ENCODE measurements around the gene MYO1G.
"Not testable (repeated sequence)": the region's sequence is repeated elsewhere in the genome, so short reads cannot be mapped to it uniquely, and the experiment has no call there.

The MYO1G gene

DNA sequence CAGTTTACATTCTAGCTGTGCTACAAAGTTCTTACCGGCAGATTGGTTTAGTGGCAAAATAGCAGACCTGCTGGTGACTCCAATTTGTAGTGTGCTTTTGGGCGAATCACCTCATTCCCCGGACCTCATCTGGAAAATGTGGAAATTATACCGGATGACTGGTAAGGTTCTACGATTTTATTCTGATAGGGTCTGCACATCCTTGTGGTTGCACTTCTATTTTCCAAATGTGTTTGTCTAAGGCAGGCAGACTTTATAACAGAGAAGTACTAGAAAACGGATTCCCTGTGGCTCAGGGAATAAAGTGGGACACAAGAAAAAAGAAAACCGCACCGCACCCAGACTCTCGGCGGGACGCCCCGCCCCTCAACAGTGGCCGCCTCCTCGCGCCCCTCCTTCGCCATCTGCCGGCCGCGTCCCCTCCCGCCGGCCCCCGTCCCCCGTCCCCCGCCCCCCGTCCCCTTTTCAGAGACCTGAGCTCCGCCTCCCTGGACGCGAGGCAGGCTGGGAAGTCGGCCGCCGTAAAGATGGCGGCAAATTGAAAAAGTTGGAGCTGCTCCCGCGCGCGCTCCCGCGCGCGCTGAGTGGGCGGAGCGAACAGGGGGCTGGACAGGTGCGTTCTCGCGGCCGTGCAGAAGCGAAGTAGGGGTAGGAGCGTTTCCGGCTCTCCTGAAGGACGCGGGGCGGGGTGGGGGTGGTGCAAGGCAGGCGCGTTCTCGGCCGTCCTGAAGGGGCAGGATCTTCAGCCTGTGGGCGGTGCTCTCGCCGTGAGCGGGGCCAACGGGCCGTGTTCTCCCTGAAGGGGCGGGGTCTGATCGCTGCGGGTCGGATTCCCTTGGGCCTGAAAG, 20.7 kb upstream of the MYO1G start:
- peak; percentile 99 for DNase-seq

DNA sequence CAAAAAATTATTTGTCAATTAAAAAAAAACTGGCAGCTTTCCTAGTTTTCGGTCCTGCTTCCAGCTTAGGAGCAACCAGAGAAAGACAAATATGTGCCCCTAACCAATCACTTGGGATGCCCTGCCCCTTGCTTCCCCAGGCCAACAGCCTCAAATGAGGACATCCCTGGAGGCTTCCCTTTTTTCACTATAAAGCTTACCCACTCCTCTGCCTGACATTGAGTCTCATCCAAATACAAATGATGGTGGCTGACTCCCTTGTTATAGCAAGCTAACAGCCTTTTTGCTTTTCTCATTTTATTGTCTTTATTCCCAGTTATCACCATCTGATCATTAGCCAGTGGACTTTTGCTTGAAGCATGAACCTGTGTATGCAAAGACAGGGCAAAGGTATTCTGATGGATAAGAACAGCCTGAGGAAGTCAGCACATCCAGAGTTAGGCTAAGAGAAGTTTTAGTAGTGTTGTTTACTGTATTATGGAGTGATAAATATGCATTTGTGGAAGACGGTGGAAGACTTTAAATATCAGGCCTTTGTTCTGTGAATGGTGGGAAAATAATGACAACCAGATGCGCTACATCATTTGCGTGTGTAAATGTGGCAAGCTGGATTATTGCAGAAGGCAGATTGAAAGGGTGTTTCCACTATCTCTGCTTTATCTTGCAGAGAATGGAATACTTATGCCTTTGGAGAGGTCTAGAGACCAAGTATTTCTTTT, 19.5 kb upstream of the MYO1G start:
- DNase-seq: no peak

DNA sequence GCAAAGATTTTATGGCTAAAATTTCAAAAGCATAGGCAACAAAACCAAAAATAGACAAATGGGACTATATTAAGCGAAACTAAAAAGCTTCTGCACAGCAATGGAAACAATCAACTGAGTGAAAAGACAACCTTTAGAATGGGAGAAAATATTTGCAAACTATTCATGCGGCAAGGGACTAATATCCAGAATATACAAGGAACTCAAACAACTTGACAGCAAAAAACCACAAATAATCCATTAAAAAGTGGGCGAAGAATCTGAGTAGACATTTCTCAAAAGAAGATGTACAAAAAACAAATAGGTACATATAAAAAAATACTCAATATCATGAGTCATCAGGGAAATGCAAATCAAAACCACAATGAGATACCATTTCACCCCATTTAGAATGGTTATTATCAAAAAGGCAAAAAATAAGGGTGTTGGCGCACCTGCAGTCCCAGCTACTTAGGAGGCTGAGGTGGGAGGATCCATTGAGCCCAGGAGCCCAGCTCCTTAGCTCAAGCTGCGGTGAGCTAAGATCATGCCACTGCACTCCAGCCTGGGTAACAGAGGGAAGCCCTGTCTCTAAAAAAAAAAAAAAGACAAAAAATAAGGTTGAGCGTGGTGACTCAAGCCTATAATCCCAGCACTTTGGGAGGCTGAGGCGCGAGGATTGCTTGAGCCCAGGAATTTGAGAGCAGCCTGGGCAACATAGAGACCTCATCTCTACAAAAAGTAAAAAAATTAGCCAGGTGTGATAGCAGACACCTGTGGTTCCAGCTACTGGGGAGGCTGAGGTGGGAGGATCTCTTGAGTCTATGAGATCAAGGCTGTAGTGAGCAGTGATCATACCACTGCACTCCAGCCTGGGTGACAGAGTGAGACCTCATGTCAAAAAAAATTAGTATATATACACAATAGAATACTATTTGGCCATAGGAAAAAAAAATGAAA, 17.0 kb upstream of the MYO1G start:
- DNase-seq: no peak

DNA sequence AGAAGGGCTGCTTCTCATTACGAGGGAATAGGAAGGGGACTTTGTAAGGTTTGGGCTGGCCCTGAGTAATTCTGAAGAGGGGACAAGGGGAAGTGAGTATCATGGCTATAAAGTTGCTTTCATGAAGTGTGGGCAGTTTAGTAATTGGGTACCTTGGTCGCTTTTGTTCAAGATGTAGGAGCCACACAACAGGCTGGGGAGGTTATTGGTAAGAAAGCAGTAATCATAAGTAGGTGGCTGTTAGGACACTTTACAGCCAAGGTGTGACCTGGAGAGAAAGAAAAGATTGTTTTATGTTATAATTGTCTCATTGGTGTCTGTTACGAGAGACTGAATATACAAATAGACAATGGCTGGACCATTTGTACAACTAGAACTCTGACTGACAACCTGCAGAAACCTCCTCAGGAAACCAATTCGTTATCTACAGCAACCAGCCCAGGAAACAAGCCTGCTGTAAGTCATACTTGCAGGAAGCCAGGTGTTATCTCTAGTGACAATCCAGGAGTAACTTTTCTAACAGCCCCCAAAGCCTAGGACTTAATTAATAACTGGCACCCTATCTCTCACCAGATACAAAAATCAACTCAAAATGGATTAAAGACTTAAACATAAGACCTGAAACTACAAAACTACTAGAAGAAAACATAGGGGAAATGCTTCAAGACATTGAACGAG, 16.2 kb upstream of the MYO1G start:
- DNase-seq: no peak

DNA sequence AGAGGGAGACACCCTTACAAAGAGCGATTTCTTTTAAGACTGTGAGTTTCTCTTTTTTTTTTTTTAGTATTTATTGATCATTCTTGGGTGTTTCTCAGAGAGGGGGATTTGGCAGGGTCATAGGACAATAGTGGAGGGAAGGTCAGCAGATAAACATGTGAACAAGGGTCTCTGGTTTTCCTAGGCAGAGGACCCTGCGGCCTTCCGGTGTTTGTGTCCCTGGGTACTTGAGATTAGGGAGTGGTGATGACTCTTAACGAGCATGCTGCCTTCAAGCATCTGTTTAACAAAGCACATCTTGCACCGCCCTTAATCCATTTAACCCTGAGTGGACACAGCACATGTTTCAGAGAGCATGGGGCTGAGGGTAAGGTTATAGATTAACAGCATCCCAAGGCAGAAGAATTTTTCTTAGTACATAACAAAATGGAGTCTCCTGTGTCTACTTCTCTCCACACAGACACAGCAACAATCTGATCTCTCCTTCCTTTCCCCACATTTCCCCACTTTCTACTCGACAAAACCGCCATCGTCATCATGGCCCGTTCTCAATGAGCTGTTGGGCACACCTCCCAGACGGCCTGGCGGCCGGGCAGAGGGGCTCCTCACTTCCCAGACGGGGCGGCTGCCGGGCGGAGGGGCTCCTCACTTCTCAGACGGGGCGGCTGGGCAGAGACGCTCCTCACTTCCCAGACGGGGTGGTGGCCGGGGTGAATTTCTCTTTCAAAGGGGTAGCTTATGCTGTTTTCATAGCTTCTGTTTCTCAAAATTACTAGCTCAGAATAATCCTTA, 13.4 kb upstream of the MYO1G start:
- not testable (repeated sequence) for DNase-seq

DNA sequence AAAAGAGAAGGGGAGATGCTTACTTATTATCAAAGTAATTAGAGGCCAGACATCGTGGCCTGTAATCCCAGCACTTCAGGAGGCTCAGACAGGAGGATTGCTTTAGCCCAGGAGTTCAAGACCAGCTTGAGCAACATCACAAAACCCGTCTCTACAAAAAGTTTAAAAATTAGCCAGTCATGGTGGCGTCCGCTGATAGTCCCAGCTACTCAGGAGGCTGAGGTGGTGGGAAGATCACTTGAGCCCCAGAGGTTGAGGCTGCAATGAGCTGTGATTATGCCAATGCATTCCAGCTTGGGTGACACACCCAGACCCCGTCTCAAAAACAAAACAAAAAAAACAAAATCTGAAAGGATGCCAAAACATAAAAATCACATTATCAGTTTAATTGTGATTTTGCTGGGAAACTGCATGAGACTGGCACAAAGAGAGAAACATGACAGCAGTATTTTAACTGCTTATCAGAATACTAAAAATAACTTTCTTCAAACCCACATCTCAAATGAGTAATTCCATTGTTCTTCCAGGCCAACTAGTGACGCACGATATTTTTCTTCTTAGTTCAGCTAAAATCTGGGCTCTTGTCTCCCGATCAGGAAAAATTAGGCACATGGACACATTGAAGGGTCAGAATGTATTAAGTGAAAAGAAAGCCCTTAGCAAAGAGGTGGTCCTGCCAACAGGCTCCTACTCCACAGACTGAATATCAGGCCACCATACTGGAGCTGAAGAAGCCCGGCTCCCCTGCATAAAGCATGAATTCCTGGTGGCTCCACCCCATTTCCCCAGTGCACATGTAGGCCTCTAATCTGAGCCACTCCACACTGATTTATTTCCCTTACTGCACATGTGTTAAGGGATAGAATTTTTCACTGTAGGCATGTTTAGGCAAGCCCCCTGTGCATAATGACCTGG, 11.6 kb upstream of the MYO1G start:
- no peak for DNase-seq

DNA sequence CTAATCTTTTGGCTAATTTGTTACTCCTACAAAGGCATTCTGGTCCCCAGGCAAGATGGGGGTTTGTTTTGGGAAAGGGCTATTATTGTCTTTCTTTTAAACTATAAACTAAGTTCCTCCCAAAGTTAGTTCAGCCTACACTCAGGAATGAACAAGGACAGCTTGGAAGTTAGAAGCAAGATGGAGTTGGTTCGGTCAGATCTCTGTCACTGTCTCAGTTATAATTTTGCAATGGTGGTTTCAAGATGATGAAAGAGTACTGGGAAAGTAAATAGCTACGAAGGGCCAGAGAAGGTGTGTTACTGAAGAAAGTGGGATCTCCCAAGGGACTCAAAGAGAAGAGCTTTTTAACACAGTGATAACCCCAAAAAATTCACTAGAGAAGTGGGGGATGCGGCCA, 10.3 kb upstream of the MYO1G start:
- no peak for DNase-seq

DNA sequence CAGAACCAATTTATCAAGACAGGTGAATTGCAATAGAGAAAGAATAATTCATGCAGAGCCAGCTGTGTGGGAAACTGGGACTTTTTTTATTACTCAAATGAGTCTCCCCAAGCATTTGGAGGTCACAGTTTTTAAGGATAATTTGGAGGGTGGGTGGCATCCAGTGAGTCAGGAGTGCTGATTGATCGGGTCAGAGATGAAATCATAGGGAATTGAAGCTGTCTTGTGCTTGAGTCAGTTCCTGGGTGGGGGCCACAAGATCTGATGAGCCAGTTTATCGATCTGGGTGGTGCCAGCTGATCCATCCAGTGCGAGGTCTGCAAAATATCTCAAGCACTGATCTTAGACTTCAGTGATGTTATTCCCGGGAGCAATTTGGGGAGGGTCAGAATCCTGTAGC, 9.9 kb upstream of the MYO1G start:
- peak in 1 of 2 donors; percentile 65 for DNase-seq

DNA sequence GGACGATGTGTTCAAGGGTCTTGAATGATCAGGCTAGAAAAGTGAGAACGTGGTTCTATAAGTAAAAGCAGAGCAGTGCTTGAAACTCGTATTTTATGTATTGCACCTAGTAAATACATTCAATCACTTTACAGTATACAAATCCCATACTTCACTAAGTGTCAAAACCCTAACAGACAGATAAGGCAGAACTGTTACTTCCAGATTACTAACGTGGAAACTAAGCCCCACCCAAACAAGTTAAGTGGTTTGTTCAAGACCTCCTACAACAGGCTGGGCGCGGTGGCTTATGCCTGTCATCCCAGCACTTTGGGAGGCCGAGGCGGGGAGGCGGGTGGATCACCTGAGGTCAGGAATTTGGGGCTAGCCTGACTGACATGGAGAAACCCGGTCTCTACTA, 9.2 kb upstream of the MYO1G start:
- DNase-seq: no peak

DNA sequence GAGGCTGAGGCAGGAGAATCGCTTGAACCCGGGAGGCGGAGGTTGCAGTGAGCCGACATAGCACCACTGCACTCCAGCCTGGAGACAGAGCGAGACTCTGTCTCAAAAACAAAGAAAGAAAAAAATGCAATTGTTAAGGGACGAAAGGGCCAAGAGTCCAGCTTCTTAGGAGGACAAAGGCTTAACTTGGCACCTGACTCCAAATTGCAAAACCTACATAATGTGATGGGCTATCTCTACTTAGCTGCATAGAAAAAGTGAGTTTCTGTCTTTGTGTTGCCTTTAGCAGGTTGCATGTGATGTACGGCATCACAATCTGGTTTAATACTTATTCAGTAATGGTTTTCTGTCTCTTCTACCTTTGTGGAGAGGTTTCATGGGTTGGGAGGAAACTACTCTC, 8.6 kb upstream of the MYO1G start:
- DNase-seq: no peak

DNA sequence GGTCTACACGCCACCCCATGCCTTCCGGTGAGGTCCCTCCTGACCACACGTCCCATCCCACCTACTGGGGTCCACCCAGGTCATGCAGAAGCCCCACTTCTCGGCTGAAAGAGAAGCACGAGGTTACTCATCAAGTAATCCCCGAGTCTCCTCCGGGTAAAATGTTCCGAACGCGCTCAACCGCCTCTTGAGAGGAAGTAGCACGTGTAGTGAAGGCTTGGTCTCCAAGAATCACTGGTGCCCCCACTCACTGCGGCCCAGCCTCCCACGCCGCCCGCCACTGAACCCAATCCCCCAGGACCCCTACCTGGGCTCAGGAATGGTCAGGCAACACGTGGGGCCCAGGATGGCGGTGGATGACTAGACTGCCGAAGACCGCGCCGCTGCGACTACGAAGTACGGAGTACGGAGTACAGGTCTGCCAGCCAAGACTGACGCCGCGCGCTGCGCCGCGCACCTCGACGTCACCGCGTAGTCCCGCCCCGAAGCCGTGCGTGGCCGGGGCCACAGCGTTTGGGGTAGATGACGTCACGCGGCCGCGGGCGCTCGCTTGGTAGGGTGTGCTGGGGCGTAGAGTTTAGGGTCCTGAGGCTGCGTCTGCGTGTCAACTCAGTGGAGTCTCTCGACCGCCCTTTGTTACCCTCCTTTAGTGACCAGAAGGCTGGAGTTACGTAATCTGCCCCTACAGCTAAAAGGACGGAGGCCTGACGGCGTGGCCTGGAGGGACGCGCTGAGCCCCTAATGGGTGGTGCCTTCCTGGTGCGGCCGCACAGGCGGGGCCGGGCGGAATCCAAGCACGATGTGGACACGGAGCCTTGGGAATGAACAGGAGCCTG, 7.6 kb upstream of the MYO1G start:
- peak; percentile 96 to 98 for DNase-seq

DNA sequence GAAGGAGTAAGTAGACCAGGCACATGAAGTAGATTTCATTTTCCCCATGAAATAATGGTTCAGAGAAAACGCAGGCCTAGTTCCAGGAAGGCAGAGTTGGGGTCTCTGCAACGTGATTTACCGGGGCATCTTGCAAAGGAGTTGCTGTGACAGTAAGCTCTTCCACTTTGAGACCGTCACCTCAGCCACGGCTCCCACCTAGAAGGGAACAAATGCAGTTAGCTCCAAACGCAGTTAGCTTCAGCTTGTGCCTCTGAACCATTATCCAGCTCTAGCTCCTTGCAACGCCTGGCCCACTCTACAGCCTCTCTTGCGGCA, 7.0 kb upstream of the MYO1G start:
- no peak for DNase-seq

DNA sequence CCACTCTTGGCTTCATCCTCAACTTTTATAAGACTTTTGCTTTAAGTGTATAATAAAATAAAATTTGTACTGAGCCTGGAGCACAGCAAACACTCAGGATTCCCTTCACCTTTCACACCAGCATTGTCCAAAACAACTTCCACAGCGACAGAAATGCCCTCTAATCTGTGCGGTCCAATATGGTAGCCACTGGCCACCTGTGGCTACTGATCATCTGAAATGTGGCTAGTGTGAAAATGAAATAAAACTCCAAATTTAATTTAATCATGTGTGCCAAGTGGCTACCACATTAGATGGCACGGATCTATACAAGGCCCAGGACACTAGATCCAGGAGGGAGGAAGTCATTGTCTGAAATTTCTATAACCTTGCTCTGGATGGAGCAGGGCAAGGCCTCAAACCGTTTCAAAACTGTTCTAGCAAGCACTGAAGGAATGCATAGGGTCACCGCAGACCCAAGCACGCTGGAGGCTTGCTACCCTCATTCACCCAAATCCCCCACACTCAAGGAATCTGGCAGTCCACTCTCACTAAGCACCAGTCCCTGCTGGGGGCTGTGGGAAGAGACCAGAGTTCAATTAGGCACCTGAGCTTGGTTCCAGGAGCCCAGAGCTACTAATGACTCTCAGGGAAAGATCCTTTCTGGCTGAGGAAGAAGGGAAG, 6.3 kb upstream of the MYO1G start:
- DNase-seq: no peak

DNA sequence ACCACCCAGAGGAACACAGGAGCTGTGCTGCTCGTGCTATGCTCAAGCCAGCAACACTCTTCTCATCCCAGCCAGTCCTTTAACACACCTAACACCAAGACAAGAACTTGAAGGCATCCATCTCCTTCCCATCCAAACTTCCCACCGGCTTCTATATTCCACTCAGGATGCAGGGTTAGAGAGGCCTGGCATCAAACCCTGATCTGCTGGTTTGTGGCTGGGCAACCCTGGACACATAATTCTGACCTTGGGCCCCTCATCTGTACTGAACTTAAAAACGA, 5.6 kb upstream of the MYO1G start:
- DNase-seq: no peak

DNA sequence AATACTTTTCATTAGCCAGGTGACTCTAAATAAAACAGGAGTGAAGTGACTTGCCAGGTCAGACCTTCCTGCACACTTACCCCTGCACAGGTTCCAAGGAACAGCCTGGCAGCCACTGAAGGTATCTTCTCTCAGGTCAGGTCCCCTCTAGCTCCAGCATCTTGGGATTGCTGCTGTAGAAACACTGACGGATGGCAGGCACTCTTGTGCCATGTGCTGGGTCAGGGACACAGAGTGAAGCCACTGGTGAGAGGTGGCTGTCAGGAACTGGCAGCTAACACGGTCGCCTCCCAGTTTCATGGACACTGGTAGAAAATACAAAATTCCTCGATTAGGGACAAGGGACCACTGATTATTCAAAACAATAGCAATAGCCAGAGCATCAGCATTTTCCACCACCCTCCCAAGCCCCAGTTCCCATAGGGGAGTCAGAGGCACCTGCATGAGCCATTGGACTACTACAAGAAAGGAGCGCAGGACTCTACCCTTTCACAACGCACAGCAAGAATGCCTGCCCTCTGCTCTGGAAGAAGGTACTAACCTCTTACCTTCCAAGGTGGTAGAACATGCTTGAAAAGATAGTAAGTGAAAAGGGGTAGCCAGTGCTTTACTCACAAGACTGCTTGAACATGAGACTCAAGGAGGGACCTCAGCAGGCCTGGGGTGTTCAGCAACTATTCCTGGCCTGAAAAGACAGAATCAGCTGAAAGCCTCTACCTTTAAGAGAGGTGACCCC, 5.1 kb upstream of the MYO1G start:
- no peak for DNase-seq

DNA sequence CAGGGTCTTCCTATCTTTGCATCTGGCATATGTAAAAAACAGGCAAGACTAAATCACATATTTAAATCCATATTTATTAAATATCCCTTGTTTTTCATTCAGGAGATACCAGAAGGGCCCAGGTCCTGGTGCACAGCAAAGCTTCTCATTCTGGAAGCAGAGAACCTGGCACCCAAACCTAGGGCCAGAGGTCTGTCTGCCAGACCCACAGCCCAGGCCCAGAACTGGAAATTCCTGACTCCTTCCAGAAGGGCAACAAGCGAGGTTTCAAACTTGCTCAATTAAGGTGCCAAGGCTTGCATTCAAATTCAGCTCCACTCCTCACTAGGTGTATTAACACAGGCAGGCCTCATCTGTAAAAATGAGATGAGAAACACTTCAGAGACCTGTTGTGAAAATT, 4.2 kb upstream of the MYO1G start:
- no peak for DNase-seq

DNA sequence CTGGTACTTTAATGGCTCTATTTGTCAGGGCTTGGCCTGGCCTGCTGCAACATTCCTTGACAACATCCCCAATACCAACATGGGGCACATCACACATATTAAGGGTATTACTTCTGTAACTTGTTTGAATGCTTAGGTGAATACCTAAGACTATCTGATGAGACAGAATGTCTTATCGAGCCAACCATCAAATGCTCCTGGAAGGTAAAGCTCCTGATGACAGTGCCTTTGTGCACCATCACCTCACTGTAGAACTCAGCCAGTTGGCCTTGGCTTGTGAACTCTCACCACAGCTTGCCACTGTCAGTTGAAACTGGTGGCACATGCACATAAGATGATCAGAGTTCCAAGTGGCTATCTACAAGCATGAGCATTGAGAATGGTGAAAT, 3.7 kb upstream of the MYO1G start:
- DNase-seq: no peak

DNA sequence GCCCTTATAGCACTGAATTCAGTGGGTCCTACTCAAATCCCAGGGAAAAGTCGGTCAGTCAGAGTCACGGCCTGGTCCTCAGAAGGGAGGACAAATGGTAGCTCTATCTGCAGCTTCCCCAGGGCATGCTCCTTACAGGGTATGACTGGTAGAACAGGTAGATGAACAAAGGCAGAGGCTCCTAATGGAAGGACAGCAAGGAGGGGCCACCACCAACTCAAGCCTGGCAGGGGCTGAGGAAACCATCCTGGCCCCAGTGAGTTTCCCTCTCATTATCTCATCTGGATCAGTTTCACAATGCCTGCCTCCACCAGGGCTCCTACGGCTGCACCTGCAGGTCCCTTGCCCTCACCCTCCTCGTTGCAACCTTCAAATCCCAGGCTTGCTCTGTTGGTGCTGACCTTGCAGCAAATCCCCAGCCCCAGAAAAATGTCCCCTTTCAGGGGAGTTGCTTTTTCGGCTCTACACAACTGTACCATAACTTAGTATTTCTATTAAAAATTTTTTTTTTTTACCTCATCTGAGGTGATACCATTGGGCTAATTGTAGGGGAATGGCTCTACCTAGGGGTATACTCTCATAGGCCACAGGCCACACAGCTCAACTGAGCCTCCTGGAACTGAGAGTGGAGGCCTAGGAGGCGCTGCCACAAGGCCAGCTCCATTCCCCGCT, 2.4 kb upstream of the MYO1G start:
- no peak for DNase-seq

All from inflammatory macrophage treated with lipopolysaccharide for 1 hour (primary cell).